HK-2 (cell line): ENCODE results near the gene CDK17.
"Not testable (repeated sequence)": the region's sequence is repeated elsewhere in the genome, so short reads cannot be mapped to it uniquely, and the experiment has no call there.

Source experiments
- DNase-seq: peaks from one replicate; pipeline ENCODE4 v3.0.0-alpha.2; 2018; ENCODE audit not compliant: unreplicated experiment

The CDK17 gene

GRCh38 chr12:96387981-96388380 lies 12.3 kb downstream of the CDK17 start:
- DNase-seq: no peak

DNA sequence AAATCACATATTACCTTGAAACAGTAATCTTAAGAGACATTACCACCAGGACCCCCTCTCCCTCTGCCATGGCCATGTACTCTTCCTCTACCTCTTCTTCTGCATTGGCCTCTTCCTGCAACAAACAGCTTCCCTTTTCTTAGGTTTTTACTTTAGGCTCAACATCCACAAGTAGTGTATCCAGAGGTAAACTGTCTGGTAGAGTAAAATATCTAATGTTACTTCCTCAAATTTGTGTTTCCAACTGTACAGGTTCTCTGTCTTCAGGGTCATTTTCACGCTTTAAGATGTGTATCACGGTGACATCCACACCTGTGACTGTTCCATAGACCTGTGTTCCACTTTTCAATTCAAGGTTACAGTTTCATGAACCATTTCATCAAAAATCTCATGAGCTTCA lies 13.4 kb downstream of the CDK17 start:
- DNase-seq: no peak

- DNase-seq: no peak
Measured at GRCh38 chr12:96383991-96384390, 16.2 kb downstream of the CDK17 start.

GRCh38 chr12:96383371-96383770 lies 16.9 kb downstream of the CDK17 start:
- no peak for DNase-seq

- DNase-seq: not testable (repeated sequence)
Measured at GRCh38 chr12:96379743-96380142, 20.5 kb downstream of the CDK17 start.

- no peak for DNase-seq
Measured at GRCh38 chr12:96378319-96378718, 21.9 kb downstream of the CDK17 start.

DNA sequence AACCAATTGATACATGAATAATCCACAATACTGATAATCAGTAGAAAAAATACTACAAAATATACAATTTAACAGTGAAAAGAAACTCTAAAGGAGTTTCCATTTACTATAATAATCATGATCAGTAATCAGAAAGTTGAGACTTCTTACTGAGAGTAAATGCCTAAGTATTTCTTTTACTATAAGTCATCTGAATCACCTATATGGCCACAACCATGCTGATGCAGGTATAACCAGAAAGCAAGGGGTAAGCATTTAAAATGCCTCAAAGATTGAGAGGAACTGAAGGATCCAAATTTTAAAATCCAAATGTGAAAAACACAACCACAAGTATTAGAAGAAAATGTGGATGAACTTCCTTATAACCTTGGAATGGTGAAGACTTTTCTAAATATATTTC lies 23.4 kb downstream of the CDK17 start:
- DNase-seq: no peak

DNA sequence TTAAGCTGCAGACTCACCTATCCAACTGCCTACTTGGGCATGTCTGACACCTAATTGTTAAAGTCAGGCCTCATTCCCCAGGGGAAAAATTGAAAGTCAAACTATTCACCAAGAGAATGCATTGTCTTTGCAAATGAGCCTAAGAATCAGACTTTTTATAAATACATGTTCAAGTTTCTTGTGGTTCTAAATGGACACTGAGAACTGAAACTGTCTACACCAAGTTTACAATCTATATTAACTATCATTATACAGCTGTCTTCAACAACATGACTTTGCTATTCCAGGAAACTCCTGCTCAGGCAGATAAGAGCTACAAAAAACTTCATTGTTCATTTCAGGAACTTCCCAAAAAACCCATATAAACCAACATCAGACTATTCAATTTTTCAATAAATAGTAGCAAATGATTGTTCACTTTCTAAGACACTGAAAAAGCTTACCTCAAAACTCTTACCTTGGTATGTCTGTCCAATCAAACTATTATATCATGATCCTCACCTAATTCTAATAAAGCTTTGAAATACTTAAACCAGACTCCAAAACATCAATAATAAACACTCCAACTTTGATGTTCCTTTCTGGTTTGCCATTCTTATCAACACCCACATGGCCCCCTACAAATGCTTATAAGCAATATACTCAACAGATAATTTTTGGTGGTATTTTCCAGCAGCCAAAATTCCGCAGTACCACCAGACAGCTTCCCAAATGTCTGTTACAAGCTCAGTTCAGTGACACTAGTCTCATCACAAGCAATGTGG lies 24.2 kb downstream of the CDK17 start:
- no peak for DNase-seq

DNA sequence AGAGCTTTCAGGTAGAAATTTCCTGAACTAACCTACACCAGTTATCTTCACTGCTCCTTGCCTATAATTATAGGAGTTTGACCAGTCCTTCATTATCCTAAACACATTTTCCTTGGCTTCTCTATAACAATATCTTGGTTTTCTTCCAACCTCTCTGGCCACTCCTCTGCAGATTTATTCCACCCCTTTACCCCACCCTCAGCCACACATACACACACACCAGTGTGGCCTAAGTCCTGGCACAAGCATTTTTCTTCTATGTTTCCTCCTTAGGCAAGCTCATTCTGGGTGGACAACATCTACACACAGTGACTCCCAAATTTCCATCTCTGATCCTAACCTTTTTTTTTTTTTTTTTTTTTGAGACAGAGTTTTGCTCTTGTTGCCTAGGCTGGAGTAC lies 25.1 kb downstream of the CDK17 start:
- DNase-seq: no peak

DNA sequence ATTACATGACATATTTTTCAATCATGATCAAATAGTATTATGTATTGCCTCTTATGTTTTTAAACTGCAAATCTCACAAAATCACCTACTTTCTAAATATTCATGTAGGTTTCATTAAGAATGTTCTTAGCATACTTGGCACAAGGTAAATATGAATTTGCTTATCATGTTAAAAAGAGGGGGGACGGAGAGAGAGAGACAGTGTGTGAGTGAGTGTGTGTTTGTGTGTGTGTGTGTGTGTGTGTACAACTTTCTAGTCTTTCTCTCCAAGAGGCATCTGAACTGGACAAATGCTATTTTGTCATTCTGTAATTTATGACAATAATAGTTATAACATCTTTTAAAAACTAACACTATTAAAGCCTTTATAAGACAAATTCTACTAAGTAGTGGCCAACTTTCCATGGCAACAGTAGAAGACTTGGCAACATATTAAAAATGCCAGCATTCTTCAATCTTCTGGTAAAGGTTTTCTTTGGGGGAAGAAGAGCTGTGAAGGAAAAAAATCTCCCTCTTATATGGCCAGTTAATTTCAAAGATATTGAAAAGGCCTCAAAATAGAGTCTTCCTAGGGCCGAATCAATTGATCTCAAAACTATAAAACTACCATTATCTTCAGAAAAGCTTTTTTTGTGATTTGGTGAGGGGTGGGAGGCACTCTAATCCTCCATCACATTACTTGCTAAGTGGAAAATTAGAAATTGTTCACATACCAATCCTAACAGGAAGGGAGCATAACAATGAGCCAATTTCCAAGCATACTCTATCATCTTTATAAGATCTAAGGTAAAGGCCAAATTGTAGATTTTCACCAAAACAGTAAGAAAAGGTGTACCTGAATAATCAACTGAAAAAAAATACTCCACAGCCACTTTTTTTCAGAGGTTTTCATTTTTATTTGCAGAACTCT lies 28.2 kb downstream of the CDK17 start:
- DNase-seq: no peak

GRCh38 chr12:96371138-96371789 lies 29.0 kb downstream of the CDK17 start:
- no peak for DNase-seq

GRCh38 chr12:96368687-96369086 lies 31.6 kb downstream of the CDK17 start:
- no peak for DNase-seq

- no peak for DNase-seq
Measured at GRCh38 chr12:96368233-96368632, 32.0 kb downstream of the CDK17 start.

GRCh38 chr12:96366381-96366654 lies 33.9 kb downstream of the CDK17 start:
- DNase-seq: no peak

DNA sequence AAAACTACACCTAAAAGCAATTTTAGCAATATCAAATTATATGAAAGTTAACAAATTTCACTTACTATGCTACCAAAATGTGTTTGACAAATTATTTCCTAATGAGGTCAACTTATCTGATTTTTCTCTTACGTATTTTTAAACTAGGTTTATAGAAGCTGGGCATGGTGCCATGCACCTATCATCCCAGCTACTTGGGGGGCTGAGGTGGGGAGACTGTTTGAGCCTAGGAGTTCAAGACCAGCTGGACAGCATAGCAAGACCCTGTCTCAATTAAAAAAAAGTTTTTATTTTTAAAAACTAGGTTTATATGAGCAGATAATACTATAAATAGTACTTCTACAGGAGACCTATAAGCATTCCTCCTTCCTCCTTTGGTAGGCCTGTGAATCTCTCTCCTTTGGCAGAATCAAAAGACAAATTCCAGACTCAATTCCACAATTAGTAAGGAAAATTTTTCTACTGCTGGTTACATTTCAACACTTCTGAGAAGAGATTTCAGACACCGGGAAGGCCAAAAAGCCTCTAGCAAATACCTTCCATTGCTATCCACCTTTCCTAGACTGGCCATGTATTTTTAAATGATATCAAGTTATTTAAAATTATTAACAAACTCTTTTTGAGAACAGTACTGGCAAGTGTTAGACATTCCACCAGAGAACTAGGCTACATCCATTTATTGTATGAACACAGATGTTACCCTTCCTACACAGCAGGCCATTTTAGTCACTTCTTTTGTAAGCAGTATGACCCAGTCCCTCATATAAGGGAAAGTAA lies 34.4 kb downstream of the CDK17 start:
- no peak for DNase-seq

- DNase-seq: no peak
Measured at GRCh38 chr12:96364092-96364700, 36.0 kb downstream of the CDK17 start.

GRCh38 chr12:96361074-96361473 lies 39.2 kb downstream of the CDK17 start:
- DNase-seq: no peak

GRCh38 chr12:96360550-96360949 lies 39.7 kb downstream of the CDK17 start:
- no peak for DNase-seq

GRCh38 chr12:96359328-96359727 lies 40.9 kb downstream of the CDK17 start:
- no peak for DNase-seq

DNA sequence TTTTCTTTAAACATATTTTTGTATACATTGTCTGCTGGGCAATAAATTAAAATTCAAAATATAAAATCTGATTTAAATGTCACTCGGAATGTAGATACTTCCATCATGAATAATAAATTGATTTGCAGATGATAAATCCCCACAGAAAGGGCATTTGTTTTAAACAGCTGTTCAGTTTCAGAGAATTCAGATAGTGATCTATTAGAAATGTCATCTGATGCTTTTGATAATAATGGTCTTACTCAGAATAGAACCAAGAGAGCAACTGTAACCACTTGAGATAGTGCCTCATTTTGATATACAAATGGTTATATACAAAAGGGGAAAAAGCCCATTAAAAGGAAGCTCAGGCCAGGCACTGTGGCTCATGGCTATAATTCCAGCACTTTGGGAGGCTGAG lies 43.4 kb downstream of the CDK17 start:
- DNase-seq: no peak

GRCh38 chr12:96354844-96355534 lies 45.2 kb downstream of the CDK17 start:
- DNase-seq: no peak
